Measurements from ENCODE around the gene C1QTNF1.

The C1QTNF1 gene

DNA sequence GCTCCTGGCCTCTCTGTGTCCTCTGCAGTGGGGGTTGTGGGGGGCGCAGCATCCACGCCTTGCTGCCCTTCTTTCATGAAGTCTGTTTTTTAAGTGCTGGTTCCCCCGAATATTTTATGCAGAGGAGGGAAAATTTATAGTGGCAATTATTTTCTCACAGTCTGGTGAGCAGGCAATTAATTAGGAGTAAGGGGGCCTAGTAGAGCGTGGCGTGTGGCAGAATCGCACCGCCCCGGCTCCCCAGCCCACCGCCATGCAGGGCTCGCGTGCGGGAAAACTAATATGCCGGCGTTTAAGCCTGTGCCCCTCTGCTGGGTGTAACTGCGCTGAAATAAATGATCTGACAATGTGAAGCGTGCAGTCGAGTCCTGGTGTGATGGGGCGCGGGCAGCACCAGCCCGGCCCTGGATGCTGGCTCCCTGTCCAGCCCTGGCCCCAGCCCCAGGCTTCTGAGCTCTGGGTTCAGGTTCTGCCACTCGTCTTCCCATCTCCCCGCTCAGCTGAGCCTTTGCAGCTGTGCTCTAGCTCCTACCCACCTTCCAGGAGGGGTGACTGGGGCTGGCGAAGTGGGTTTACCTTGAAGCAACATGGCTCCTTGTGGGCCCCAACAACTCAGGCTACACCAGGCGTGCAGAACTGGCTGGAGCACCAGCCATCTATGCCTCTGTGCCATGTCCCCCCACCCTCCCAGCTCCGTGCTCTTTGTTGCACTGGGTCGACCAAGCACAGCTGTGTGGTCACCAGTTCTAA is 64.5 kb downstream of the C1QTNF1 start:
- no peaks in the 10 kb centered on the region for H3K4me1 ChIP-seq
- H3K9me3 ChIP-seq: no peaks in the 10 kb centered on the region
- in situ Hi-C loops (cut with MboI; ENCODE audit: low sequenced_read_pairs): loop anchor here (10.0 kb wide), 1 partner anchor 306 kb away; no protein-coding TSS in a partner anchor
- no peak for DNase-seq (ENCODE audit: low spot score in 2 of 2)
- H3K36me3 ChIP-seq (replicated peaks): peaks cover 13% of the 10 kb centered on the region
- no peaks in the 10 kb centered on the region for H3K27me3 ChIP-seq (ENCODE audit: low read depth)
- no peak overlapping the region for H3K4me3 ChIP-seq

DNA sequence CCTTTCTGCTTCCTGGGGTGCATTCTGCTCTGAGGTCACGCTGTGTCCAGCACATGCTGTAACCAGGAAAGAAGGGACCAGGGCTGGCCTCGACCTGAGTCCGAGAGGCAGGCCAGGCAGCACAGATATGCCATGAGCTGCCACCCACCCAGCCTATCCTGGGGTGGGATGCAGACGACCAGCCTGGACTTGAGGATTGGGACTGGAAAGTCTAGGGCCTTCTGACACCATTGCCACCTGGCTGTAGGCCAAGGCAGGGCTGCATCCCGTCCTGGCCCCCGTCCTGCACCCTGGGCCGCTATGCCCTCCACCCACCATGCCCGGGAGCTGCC is 65.0 kb downstream of the C1QTNF1 start:
- Histone ChIP-seq H3K36me3 (replicated peaks) (peaks cover 12% of the 10 kb centered on the region), H3K9me3 (no peaks in the 10 kb centered on the region), H3K4me1 (no peaks in the 10 kb centered on the region), H3K4me3 (no peak overlapping the region), H3K27me3 (ENCODE audit: low read depth) (no peaks in the 10 kb centered on the region)
- DNase-seq (ENCODE audit: low spot score in 2 of 2): no peak
- in situ Hi-C loops (cut with MboI; ENCODE audit: low sequenced_read_pairs): loop anchor here (10.0 kb wide), 1 partner anchor 306 kb away; no protein-coding TSS in a partner anchor

DNA sequence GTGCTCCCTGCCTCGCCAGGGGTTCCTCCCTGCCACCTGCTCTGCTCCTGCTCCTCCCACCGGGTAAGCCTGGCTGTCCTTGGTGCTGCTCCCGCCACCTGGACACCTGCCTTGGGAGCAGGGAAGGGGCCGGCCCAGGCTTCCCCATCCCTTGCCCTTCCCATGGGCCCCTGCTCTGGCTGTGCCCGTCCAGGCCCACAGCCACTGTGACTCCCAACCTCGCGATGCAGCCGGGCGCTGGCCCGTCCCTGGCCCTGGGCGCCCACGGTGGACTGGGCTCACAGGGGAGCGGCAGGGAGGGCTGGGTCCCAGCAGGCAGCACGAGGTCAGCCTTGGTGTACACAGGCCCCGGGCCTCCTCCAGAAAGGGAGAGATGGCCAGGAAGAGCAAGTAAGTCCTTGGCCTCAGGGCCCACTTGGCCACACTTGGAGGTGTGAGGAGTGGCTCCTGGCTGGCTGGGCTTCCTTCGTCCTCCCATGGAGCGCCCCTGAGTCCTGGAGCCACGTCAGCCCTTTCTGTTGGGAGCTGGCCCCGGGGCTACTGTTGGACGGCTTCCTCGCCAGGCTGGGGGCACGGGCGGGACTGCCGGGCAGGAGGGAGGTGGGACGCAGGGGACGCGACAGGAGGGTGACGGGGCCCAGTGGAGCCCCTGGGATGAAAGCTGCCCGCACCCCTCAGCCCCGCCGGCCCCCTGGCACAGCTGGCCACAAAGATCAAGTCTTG is 65.9 kb downstream of the C1QTNF1 start:
- no peaks in the 10 kb centered on the region for H3K9me3 ChIP-seq
- in situ Hi-C loops (cut with MboI; ENCODE audit: low sequenced_read_pairs): loop anchor here (10.0 kb wide), 1 partner anchor 305 kb away; no protein-coding TSS in a partner anchor
- no peak overlapping the region for H3K4me3 ChIP-seq
- DNase-seq (ENCODE audit: low spot score in 2 of 2): no peak
- H3K27me3 ChIP-seq (ENCODE audit: low read depth): no peaks in the 10 kb centered on the region
- peaks cover 12% of the 10 kb centered on the region for H3K36me3 ChIP-seq (replicated peaks)
- no peaks in the 10 kb centered on the region for H3K4me1 ChIP-seq

DNA sequence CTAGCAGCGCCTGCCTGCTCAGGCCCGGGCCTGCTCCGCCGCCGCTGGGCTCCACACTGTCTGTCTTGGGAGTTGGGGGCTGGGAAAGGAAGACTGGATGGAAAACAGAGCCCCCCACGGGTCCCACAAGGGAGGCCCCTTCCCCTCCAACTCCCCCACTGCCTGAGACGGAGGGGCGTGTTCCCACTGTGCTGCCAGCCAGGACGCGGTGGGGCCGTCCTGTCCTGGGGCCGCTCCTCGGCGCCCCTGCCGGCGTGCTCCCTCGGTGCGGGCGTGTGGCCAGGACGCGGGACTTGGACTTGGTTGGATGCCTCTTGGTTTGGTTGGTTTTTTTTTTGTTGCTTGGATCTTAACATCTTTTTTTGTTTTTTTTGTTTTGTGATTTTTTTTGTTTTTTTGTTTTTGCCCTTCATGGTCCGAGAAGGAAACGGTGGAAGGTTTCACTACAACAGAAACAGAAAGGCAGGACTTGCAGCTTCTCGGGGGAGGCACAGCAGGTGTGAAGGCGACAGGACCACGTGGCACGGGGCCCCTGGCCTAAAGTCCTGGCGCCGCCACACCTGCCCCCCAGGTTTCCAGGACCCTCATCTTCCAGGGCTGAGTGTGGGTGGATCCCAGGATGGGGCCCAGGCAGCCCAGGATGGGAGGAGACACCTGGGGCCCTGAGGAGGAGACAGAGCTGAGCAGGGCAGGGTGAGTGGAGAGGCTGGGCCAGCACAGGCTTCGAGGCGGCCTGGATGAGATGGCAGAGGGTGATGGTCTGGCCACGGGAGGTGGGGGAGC is 66.7 kb downstream of the C1QTNF1 start:
- in situ Hi-C loops (cut with MboI; ENCODE audit: low sequenced_read_pairs): no loop called here
- H3K27me3 ChIP-seq (ENCODE audit: low read depth): no peaks in the 10 kb centered on the region
- no peaks in the 10 kb centered on the region for H3K4me1 ChIP-seq
- peaks cover 9% of the 10 kb centered on the region for H3K36me3 ChIP-seq (replicated peaks)
- DNase-seq (ENCODE audit: low spot score in 2 of 2): no peak
- no peak overlapping the region for H3K4me3 ChIP-seq
- no peaks in the 10 kb centered on the region for H3K9me3 ChIP-seq

DNA sequence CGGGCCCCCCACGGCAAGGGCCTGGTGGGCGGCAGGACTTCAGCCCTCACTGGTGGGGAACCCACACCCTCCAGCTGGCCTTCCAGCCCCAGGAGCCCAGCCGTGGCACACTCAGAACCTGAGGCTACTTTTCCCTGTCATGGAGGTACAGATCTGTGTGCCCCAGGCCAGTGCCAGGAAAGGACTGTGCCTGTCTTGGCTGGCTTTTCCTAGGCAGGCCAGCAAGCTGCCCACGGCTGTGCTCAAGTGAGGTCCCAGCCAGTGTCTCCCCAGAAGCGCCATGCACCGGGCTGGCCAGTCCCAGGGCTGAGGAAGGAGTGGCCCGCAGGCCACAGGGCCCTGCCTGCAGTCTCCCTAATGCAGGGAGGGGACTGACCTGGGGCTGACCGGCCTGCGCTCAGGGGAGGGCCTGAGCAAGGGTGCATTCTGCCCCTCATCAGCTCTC is 67.3 kb downstream of the C1QTNF1 start:
- in situ Hi-C loops (cut with MboI; ENCODE audit: low sequenced_read_pairs): no loop called here
- H3K36me3 ChIP-seq (replicated peaks): peaks cover 9% of the 10 kb centered on the region
- H3K27me3 ChIP-seq (ENCODE audit: low read depth): no peaks in the 10 kb centered on the region; the same call in 1 of the 2 replicates
- H3K4me1 ChIP-seq: no peaks in the 10 kb centered on the region
- no peak for DNase-seq (ENCODE audit: low spot score in 2 of 2)
- H3K4me3 ChIP-seq: no peak overlapping the region
- H3K9me3 ChIP-seq: no peaks in the 10 kb centered on the region

DNA sequence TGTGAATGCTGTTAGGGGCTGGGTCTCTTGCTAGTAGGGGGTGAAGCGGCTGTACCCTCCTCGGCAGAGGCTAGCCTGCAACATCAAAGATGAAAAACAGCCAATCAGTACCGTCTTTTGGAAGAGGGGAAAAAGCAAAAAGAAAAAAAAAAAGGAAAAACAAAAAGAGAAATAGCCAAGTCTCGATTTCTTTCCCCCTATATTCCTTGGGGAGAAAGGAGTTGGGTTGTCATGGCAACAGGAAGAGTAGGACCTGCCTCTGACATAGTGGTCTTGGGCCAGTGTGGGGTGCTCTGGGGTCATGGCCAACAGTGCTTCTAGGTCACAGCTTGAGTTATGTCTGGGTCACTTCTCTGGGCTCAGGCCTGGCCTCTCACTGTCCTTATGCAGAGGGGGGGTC is 68.6 kb downstream of the C1QTNF1 start:
- Histone ChIP-seq H3K4me1 (no peaks in the 10 kb centered on the region), H3K27me3 (ENCODE audit: low read depth) (peaks cover 6% of the 10 kb centered on the region), H3K4me3 (no peak overlapping the region), H3K36me3 (replicated peaks) (peaks cover 3% of the 10 kb centered on the region; the same call in 1 of the 2 replicates), H3K9me3 (no peaks in the 10 kb centered on the region)
- DNase-seq (ENCODE audit: low spot score in 2 of 2): no peak
- in situ Hi-C loops (cut with MboI; ENCODE audit: low sequenced_read_pairs): no loop called here

DNA sequence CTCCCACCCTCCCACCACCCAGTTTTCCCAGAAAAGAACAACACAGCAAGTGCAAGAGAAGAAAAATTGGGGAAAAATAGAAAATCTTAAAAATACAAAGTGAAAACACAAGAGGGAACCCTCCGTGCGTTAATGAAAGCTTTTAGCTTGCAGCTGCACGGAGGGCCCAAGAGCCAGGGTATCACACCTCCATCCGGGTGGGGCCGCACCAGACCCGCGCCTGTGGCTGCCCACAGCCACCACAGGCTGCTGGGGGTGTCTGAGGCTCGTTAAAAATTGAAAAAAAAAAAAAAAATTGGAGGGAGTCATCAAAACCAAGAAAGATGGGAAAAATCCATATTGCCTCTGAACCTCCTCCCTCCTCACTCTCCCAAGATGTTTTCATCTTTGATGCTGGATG is 69.3 kb downstream of the C1QTNF1 start:
- H3K4me3 ChIP-seq: no peak overlapping the region
- DNase-seq (ENCODE audit: low spot score in 2 of 2): no peak
- in situ Hi-C loops (cut with MboI; ENCODE audit: low sequenced_read_pairs): no loop called here
- H3K4me1 ChIP-seq: no peaks in the 10 kb centered on the region
- no peaks in the 10 kb centered on the region for H3K9me3 ChIP-seq
- H3K27me3 ChIP-seq (ENCODE audit: low read depth): peaks cover 14% of the 10 kb centered on the region
- H3K36me3 ChIP-seq (replicated peaks): no peaks in the 10 kb centered on the region; the same call in 1 of the 2 replicates

DNA sequence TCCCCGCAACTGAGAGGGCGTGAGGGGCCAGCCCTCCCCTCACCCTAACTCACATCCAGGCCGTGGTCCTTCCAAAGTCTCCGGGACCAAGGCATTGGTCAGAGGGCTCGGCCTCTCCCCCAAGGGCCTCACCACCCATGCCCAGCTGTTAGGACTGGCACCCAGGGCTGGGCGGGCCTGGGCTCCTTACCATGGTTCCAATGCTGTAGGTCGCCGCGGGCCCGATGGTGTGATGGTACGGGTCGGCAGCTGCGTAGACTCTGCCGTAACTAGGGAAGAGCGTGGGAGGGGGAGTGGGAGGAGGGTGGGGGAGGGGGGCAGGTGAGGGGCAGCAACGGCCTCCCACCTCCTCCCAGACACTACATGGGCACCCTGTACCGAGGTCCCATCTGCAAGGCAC is 70.3 kb downstream of the C1QTNF1 start:
- no peak overlapping the region for H3K4me3 ChIP-seq
- in situ Hi-C loops (cut with MboI; ENCODE audit: low sequenced_read_pairs): no loop called here
- H3K9me3 ChIP-seq: no peaks in the 10 kb centered on the region
- DNase-seq (ENCODE audit: low spot score in 2 of 2): no peak
- H3K4me1 ChIP-seq: no peaks in the 10 kb centered on the region
- peaks cover 23% of the 10 kb centered on the region for H3K27me3 ChIP-seq (ENCODE audit: low read depth)
- no peaks in the 10 kb centered on the region for H3K36me3 ChIP-seq (replicated peaks)

DNA sequence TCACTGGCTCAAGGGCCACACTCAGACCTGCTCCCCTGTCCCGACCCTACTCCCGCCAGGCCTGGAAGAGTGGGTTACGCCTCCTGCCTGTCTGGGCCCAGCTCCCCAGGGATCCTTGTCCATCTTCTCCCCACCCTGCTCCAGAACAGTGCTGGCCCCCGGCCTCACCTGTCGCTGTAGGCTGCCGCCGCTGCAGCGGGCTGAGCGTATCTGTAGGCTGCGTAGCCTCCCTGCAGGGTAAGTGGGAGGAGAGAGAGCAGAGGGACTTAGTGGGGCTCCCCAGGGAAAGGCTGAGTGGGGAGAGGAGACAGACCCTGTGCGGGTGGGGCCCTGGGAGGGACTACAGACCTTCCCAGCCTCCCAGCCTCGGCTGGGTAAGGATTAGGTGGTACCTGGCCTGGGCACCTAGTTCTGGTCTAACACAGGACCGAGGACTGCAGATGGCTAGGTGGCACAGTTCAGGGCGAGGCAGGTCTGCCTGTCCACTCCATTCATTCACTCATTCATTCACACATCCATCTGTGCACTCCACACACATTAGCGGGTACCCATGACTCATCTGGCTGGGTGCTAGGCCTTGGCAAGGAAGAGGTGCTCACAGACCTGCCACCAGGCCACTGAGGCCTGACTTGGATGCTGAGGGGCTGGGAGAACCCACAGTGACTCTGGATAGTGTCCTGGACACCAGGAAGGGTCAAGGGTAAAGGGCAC is 71.5 kb downstream of the C1QTNF1 start:
- Histone ChIP-seq H3K4me3 (no peak overlapping the region), H3K9me3 (no peaks in the 10 kb centered on the region), H3K4me1 (no peaks in the 10 kb centered on the region), H3K36me3 (replicated peaks) (no peaks in the 10 kb centered on the region), H3K27me3 (ENCODE audit: low read depth) (peaks cover 36% of the 10 kb centered on the region)
- in situ Hi-C loops (cut with MboI; ENCODE audit: low sequenced_read_pairs): no loop called here
- DNase-seq (ENCODE audit: low spot score in 2 of 2): no peak

DNA sequence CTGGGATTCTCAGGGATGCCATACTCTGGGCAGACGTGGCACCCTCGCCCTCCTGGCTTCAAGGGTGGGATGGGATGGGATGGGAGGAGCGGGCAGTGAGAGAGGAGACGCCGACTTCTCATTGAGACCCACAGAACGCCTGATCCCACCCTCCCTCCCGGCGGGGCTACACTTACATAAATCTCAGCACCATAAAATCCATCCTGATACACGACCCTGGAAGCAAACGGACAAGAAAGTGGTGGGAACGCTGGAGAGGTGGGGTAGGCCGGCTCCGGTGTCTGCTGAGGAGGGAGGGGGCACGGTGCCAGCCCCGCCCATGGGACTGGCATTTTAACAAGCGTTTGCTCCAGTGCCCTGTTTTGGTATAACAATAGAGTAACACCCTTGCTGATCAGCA is 72.5 kb downstream of the C1QTNF1 start:
- Histone ChIP-seq H3K4me3 (no peak overlapping the region), H3K27me3 (ENCODE audit: low read depth) (peaks cover 46% of the 10 kb centered on the region), H3K9me3 (no peaks in the 10 kb centered on the region), H3K4me1 (no peaks in the 10 kb centered on the region), H3K36me3 (replicated peaks) (no peaks in the 10 kb centered on the region)
- in situ Hi-C loops (cut with MboI; ENCODE audit: low sequenced_read_pairs): no loop called here
- DNase-seq (ENCODE audit: low spot score in 2 of 2): no peak

DNA sequence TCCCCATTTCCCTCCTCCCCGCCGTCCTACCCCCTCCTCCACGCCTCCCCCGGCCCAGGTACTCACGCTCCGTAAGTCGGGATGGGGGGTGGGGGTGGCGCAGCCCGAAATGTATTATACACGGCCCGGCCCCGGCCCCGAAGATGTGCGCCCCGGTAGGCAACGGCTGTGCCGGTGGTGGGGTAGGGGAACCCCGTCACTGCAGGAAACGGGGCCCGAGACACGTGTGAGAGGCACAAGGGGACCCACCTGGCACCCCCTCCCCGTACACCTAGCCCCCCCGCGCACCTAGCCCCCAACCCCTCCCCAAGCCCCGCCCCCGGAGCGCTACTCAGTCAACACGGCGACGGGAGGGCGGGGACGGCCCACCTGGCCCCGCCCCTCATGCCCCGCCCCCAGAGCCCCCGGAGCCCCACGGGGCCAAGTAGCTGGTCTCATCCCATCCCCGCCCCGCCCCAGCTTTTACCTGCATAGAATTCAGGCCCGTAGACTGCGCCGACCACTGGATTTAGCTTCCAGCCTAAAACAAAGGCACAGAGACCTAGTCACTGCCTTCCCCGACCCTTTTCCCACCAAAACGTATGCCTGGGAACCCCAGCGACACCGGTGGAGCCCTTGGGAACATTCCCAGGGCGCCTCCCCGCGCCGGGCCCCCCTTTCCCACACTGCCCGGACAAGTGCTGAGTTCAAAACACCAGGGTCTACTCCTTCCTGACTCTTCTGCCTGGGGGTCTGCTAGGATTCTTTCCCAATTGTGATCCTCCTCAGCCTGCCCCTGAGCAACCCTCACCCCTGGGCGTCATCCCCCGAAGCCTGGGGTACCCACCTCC is 73.5 kb downstream of the C1QTNF1 start:
- DNase-seq (ENCODE audit: low spot score in 2 of 2): no peak
- Histone ChIP-seq H3K4me1 (no peaks in the 10 kb centered on the region), H3K36me3 (replicated peaks) (no peaks in the 10 kb centered on the region), H3K4me3 (no peak overlapping the region), H3K27me3 (ENCODE audit: low read depth) (peaks cover 53% of the 10 kb centered on the region), H3K9me3 (no peaks in the 10 kb centered on the region)
- in situ Hi-C loops (cut with MboI; ENCODE audit: low sequenced_read_pairs): no loop called here

DNA sequence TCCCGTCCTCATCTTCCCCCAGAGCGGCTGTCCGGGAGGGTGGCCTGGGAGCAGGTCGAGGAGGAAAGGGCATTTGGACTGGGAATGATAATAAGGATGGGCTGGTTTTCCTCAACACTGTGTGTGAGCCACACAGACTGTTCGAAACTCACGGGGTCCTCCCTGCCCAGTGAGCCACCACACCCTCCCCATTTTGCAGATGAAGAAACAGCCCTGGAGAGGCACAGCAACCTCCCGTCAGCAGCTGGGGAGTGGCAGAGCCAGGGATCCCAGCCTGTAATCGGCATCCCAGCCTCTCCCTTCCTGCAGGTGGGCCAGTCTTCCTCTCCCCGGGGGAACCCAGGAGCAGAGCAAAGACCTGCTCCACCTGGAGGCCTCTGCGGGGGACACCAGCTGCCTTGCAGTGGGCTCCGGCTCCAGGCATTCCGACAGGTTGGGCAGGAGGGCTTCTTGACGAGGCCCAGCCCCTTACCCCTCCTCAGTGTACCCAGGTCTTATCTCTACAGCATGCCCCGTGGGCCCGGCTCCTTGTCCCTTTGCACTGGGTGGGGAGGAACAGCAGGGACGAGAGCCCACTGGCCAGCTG is 74.4 kb downstream of the C1QTNF1 start:
- H3K4me1 ChIP-seq: no peaks in the 10 kb centered on the region
- H3K27me3 ChIP-seq (ENCODE audit: low read depth): peaks cover 63% of the 10 kb centered on the region
- no peak overlapping the region for H3K4me3 ChIP-seq
- H3K9me3 ChIP-seq: no peaks in the 10 kb centered on the region
- no peak for DNase-seq (ENCODE audit: low spot score in 2 of 2)
- in situ Hi-C loops (cut with MboI; ENCODE audit: low sequenced_read_pairs): no loop called here
- H3K36me3 ChIP-seq (replicated peaks): no peaks in the 10 kb centered on the region
